SH-SY5Y (cell line): ENCODE results near the gene ADAMTS5.

Experiments
- GATA2 ChIP-seq: IDR thresholded peaks from 2 replicates; pipeline ENCODE4 v1.6.1; 2011; ENCODE audit warnings: mild to moderate bottlenecking, low read depth, low read length
- GATA3 ChIP-seq: IDR thresholded peaks from 2 replicates; pipeline ENCODE4 v1.6.1; 2011; ENCODE audit warnings: low read depth, mild to moderate bottlenecking, low read length, moderate library complexity

DNA sequence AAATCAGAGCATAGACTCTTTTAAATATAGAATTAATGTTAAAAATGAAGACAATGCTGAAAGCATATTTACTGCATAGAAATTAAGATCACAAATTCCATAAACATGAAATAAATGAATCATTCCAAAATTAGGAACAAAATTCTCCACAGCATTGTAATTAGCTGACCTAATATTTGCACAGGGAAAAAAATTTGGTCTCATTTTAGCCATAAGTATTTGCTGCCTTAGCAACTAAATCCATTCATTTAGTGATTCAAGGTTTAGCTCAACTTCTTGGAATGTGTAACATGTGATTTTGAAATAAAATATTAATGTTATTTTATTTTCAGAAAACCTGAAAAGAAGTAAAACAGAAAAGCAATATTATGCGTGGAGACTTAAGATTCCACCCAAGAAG is 25.5 kb downstream of the ADAMTS5 start:
- TF ChIP-seq GATA2, result no peak
- no peak for TF ChIP-seq GATA3
